Mesangial cell (primary cell): ENCODE results near the gene TOM1L1. TPM values are rescaled to one million over a fixed set of nuclear protein-coding genes. Genes with fewer than 3 reads are reported as not detected.

Experiments
- total RNA-seq: library from RNA; depleted of rRNA; stranded (reverse); fragments of >200 nt; gene quantifications from 2 replicates; pipeline ENCODE4 v1.2.3, GENCODE V29; 2015

TOM1L1 gene, protein sequence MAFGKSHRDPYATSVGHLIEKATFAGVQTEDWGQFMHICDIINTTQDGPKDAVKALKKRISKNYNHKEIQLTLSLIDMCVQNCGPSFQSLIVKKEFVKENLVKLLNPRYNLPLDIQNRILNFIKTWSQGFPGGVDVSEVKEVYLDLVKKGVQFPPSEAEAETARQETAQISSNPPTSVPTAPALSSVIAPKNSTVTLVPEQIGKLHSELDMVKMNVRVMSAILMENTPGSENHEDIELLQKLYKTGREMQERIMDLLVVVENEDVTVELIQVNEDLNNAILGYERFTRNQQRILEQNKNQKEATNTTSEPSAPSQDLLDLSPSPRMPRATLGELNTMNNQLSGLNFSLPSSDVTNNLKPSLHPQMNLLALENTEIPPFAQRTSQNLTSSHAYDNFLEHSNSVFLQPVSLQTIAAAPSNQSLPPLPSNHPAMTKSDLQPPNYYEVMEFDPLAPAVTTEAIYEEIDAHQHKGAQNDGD
- 30.6 and 45.4 TPM in 2 replicates for total RNA-seq

DNA sequence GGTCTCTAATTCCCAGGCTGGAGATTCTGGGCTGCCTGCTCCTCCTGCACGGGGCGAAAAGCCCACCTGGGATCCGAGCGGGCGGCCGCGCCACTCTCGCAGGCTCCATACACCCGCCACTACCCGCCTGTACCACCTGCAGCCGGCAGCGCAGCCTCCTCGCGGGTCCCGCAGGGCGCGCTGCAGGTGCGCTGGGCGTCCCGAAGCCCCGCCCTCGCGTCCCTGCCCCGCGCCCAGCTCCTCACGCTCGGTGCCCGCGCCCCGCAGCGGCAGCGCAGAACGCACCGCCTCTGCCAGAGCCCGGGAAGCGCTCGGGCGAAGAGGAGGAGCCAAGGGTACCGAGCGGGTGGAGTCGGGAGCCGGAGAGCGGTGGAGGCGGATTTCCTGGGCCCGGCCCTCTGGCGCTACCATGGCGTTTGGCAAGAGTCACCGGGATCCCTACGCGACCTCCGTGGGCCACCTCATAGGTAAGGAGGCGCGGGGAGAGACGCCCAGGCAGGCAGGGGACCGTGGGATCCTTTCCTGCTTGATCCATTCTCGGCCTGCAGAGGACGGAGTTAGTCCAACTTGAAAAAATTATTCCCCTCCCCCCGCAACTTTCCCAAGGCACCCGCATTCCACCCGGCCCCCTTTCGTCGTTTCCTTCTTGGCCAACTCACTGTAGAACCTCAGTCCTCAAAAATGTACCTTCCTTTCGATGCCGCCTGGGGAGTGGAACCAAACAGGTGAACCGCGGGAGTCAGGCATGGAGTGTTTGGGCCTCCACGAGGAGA, at the start of gene TOM1L1:
Gene TOM1L1, plus strand, starts transcription at position 396 of the 773 bp plus-strand sequence. Its CDS starts 14 bp downstream, at position 410.

DNA sequence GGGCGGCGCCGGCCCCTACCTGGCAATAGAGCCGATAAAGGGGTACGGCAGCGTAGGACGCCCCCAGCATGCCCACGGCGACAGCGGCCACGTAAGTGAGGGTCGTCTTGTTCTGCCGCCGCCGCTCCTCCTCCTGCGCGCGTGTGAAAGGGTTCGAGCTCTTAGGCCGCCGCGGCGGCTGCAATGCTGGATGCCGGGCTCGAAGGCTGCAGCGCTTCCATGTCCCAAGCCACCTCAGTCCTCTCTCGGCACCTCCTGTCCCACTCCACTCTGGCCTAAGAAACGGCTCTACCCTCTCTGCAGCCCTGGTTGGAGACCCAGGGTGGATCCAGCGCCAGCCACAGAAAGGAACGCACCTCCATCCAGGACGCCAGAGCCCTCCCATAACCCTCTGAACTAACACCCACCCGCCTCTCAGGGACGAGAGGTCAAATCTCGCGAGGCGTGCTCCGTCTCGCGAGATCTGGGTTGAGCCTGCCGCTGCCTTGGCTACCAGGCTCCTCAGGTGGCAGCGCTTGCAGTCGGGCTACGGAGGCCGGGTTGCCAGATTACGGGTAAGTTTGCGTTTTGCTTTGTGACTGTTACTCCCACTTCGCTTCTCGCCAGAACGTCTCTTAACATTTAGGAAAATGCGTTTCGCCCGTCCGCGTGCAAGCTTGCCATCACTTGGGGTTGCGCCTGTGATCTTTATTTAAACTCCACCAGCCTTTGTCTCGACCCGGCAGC, 67.8 kb downstream of the TOM1L1 start, which contains the start of the genes COX11 and STXBP4:
Gene COX11, minus strand, starts transcription at position 393 of the 726 bp plus-strand sequence. Its CDS starts 8 bp downstream, at position 385.
Gene STXBP4, plus strand, starts transcription at position 504 of the 726 bp plus-strand sequence. CDS start 17,455 bp downstream, outside the sequence.

Other genes starting within 250 kb of the TOM1L1 start
- gene COX11, start 67.8 kb downstream of the TOM1L1 start, total RNA-seq, result 91.4 and 95.2 TPM in 2 replicates
- gene STXBP4, start 67.9 kb downstream of the TOM1L1 start, total RNA-seq, result 2.9 and 7.0 TPM in 2 replicates